GM18505 (cell line): ENCODE results near the gene TSPAN8.
"Not testable (repeated sequence)": the region's sequence is repeated elsewhere in the genome, so short reads cannot be mapped to it uniquely, and the experiment has no call there.

Experiments used
- ATAC-seq: cut with Tn5 transposase; IDR thresholded peaks from one replicate; pipeline ENCODE4 v1.9.1; 2021; ENCODE audit not compliant: unreplicated experiment
- POLR2A ChIP-seq: IDR thresholded peaks from 4 replicates; pipeline ENCODE4 v1.6.1; 2011; ENCODE audit warnings: borderline replicate concordance; ENCODE audit not compliant: insufficient read depth, insufficient read length; ENCODE audit errors: extremely low read depth

Gene TSPAN8

GRCh38 chr12:71130521-71131069, 27.2 kb downstream of the TSPAN8 start:
- no peak for TF ChIP-seq POLR2A
- no peak for ATAC-seq

GRCh38 chr12:71129364-71129763, 28.4 kb downstream of the TSPAN8 start:
- TF ChIP-seq POLR2A: no peak
- ATAC-seq: no peak

- no peak for ATAC-seq
- no peak for TF ChIP-seq POLR2A
Measured at GRCh38 chr12:71128191-71128788, 29.5 kb downstream of the TSPAN8 start.

GRCh38 chr12:71125949-71126348, 31.9 kb downstream of the TSPAN8 start:
- TF ChIP-seq POLR2A: no peak
- ATAC-seq: no peak

- no peak for TF ChIP-seq POLR2A
- no peak for ATAC-seq
Measured at GRCh38 chr12:71125515-71125914, 32.3 kb downstream of the TSPAN8 start.

- no peak for ATAC-seq
- no peak for TF ChIP-seq POLR2A
Measured at GRCh38 chr12:71124835-71125460, 32.9 kb downstream of the TSPAN8 start.

GRCh38 chr12:71113148-71113547, 44.7 kb downstream of the TSPAN8 start:
- not testable (repeated sequence) for ATAC-seq

GRCh38 chr12:71109834-71110233, 48.0 kb downstream of the TSPAN8 start:
- no peak for TF ChIP-seq POLR2A
- ATAC-seq: no peak

GRCh38 chr12:71108355-71108754, 49.4 kb downstream of the TSPAN8 start:
- ATAC-seq: no peak
- no peak for TF ChIP-seq POLR2A

GRCh38 chr12:71107936-71108335, 49.9 kb downstream of the TSPAN8 start:
- TF ChIP-seq POLR2A: no peak
- no peak for ATAC-seq

- no peak for TF ChIP-seq POLR2A
Measured at GRCh38 chr12:71105956-71106355, 51.8 kb downstream of the TSPAN8 start.

GRCh38 chr12:71092290-71092689, 65.5 kb downstream of the TSPAN8 start:
- no peak for ATAC-seq
- TF ChIP-seq POLR2A: no peak

More at GRCh38 chr12:71105956-71106355, 51.8 kb downstream of the TSPAN8 start:
- ATAC-seq: no peak

- no peak for TF ChIP-seq POLR2A
- no peak for ATAC-seq
Measured at GRCh38 chr12:71090971-71091370, 66.8 kb downstream of the TSPAN8 start.

- TF ChIP-seq POLR2A: no peak
- ATAC-seq: no peak
Measured at GRCh38 chr12:71085575-71085974, 72.2 kb downstream of the TSPAN8 start.
